MM.1S (cell line): ENCODE measurements around the gene BDP1.

Source experiments
- CTCF ChIP-seq: fragments of 300-600 bp; sonication (generic); IDR thresholded peaks from 2 replicates; pipeline ENCODE4 v1.5.1; 2016; ENCODE audit warnings: antibody characterized with exemption, low read length, mixed read lengths
- EZH2 ChIP-seq: fragments of 300-600 bp; sonication (generic); optimal IDR thresholded peaks from 2 replicates; pipeline ENCODE3; 2017; ENCODE audit warnings: low read depth, mild to moderate bottlenecking, antibody characterized with exemption, low read length, mixed read lengths
- EZH2phosphoT487 ChIP-seq: fragments of 300-600 bp; sonication (generic); IDR thresholded peaks from 2 replicates; pipeline ENCODE4 v1.6.1; 2018; ENCODE audit warnings: antibody characterized with exemption, low read length

- TF ChIP-seq CTCF, result no peak
- TF ChIP-seq EZH2phosphoT487, result no peak
- TF ChIP-seq EZH2, result no peak
These were observed 135.6 kb downstream of the BDP1 start for GRCh38 chr5:71591100-71591499.
